OCI-LY1 (cell line): ENCODE measurements around the gene RNF111.

Experiments used
- EZH2 ChIP-seq: fragments of 200-600 bp; sonication (generic), shearing (Covaris generic); IDR thresholded peaks from 2 replicates; pipeline ENCODE4 v1.8.0; 2017; ENCODE audit warnings: borderline replicate concordance, mixed run types, mild to moderate bottlenecking, antibody characterized with exemption, low read length, moderate library complexity, mixed read lengths
- TF ChIP-seq, protein P1 (sequence below): fragments of 200-600 bp; sonication (generic), shearing (Covaris generic); IDR thresholded peaks from 2 replicates; pipeline ENCODE4 v1.5.1; 2017; ENCODE audit warnings: mild to moderate bottlenecking, antibody characterized with exemption, low read length, moderate library complexity, mixed read lengths

DNA sequence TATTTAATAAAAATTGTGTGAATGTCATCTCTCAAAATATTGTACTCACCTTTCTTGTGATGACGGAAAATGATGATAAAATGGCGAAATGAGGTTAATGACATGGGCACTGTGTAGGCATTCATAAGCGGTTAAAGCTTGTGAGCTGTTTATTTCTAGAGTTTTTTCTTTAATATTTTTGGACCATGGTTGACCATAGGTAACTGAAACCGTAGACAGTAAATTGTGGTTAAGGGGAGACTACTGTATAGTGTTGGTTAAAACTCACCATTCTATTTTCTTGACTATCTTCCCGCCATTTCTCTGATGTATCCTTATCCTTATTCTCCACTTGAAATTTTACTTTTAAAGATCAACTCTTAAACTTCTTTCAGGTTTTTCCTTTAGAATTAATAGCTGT lies 14.5 kb downstream of the RNF111 start:
- TF ChIP-seq, protein P1, sequence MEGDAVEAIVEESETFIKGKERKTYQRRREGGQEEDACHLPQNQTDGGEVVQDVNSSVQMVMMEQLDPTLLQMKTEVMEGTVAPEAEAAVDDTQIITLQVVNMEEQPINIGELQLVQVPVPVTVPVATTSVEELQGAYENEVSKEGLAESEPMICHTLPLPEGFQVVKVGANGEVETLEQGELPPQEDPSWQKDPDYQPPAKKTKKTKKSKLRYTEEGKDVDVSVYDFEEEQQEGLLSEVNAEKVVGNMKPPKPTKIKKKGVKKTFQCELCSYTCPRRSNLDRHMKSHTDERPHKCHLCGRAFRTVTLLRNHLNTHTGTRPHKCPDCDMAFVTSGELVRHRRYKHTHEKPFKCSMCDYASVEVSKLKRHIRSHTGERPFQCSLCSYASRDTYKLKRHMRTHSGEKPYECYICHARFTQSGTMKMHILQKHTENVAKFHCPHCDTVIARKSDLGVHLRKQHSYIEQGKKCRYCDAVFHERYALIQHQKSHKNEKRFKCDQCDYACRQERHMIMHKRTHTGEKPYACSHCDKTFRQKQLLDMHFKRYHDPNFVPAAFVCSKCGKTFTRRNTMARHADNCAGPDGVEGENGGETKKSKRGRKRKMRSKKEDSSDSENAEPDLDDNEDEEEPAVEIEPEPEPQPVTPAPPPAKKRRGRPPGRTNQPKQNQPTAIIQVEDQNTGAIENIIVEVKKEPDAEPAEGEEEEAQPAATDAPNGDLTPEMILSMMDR = no peak
- no peak for TF ChIP-seq EZH2
